HG03025 (cell line): ENCODE results near the gene ZNF536.
"Not testable (repeated sequence)": the region's sequence is repeated elsewhere in the genome, so short reads cannot be mapped to it uniquely, and the experiment has no call there.

Experiments
- ATAC-seq: cut with Tn5 transposase; IDR thresholded peaks from one replicate; pipeline ENCODE4 v1.9.1; 2021; ENCODE audit warnings: mild to moderate bottlenecking, moderate library complexity; ENCODE audit not compliant: unreplicated experiment, low FRiP score

Gene ZNF536

DNA sequence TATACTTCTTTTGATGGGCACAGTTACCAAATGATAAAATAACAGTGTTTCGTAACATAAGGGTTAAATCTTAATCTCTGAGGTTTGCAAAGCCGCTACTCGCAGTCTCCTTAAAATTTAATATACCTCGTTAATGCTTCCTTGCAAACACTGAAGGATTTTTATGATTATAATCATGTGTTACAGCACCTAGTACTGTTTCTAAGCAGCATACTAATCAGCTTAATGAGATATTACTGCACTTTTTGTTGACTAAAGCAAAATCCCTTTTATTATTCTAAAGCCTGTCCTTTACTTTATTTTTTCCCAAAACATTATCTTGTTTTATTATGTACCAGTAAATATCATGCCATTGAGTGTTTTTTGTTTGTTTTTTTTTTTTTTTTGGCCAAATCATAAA is 70.5 kb downstream of the ZNF536 start:
- ATAC-seq, result no peak

DNA sequence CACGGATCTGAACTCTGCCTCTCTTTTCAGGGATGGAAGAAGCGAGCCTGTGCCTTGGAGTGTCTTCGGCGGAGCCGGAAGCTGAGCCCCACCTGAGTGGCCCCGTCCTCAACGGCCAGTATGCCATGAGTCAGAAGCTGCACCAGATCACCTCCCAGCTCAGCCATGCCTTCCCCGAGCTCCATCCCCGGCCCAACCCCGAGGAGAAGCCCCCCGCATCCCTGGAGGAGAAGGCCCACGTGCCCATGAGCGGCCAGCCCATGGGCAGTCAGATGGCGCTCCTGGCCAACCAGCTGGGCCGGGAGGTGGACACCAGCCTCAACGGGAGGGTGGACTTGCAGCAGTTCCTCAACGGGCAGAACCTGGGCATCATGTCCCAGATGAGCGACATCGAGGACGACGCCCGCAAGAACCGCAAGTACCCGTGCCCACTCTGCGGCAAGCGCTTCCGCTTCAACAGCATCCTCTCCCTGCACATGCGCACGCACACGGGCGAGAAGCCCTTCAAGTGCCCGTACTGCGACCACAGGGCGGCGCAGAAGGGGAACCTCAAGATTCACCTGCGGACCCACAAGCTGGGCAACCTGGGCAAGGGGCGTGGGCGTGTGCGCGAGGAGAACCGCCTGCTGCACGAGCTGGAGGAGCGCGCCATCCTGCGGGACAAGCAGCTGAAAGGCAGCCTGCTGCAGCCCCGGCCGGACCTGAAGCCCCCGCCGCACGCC is 71.5 kb downstream of the ZNF536 start:
- ATAC-seq, result no peak

DNA sequence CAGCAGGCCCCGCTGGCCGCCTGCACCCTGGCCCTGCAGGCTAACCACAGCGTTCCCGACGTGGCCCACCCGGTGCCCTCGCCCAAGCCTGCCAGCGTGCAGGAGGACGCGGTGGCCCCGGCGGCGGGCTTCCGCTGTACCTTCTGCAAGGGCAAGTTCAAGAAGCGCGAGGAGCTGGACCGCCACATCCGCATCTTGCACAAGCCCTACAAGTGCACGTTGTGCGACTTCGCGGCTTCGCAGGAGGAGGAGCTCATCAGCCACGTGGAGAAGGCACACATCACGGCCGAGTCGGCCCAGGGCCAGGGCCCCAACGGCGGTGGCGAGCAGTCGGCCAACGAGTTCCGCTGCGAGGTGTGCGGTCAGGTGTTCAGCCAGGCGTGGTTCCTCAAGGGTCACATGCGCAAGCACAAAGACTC is 72.1 kb downstream of the ZNF536 start:
- ATAC-seq, result no peak

DNA sequence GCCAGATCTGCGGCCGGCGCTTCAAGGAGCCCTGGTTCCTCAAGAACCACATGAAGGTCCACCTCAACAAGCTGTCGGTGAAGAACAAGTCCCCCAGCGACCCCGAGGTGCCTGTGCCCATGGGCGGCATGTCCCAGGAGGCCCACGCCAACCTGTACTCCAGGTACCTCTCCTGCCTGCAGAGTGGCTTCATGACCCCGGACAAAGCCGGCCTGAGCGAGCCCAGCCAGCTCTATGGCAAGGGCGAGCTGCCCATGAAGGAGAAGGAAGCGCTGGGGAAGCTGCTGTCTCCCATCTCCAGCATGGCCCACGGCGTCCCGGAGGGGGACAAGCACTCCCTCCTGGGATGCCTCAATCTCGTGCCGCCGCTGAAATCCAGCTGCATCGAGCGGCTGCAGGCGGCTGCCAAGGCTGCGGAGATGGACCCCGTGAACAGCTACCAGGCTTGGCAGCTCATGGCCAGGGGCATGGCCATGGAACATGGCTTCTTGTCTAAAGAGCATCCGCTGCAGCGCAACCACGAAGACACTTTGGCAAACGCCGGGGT is 72.6 kb downstream of the ZNF536 start:
- no peak for ATAC-seq

DNA sequence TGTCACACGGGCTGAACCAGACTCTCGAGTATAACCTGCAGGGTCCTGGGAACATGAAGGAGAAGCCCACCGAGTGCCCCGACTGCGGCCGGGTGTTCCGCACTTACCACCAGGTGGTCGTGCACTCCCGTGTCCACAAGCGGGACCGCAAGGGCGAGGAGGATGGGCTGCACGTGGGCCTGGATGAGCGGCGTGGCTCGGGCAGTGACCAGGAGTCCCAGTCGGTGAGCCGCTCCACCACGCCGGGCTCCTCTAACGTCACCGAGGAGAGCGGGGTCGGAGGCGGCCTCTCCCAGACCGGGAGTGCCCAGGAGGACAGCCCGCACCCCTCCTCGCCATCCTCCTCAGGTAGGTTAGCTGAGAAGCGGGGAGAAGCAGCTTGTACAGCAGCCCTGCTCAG is 73.2 kb downstream of the ZNF536 start:
- ATAC-seq, result no peak

DNA sequence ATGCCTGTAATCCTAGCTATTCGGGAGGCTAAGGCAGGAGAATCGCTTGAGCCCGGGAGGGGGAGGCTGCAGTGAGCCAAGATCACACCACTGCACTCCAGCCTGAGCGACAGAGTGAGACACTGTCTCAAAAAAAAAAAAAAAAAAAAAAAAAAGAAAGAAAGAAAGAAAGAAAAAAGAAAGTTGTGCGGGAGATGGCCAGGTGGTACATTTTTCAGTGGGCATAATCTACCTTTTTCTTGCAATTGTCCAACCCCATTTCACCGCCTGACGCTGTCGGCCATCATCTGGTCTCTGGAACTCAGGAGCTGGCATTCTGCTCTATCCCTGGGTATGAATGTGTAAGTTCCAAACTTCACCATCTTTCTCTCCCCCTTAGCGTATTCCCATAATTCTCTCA is 73.9 kb downstream of the ZNF536 start:
- not testable (repeated sequence) for ATAC-seq

DNA sequence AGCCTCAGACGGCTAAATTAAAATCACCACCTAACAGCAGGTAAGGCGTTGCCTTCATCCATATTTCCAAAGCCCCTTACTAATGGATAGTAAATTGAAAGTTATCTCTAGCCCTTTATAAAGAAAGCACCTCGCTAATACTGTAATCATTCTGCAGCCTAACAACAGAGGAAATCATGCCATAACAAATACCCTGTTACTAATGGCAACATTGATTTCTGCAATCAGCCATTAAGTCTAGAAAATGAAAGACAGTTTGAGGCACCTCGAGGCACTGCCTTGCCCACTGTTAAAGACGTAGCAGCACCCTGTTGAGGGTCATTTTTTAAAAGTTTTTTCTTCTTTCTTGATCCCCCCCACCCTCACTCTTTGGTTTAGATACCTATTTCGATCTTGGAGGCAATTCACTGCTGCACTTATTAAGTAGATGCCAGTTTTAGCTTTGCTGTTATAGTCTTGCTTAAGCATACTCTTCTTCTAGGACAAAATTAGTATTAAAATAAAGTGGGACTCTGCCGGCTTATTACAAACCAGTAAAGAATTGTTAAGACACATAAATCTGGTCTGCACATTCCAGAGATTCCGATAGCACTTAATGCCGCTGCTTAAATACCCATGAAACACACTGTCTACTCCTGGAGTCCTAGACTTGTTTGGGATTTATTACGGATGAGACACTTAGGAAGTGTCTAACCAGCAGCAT is 74.8 kb downstream of the ZNF536 start:
- ATAC-seq, result no peak

DNA sequence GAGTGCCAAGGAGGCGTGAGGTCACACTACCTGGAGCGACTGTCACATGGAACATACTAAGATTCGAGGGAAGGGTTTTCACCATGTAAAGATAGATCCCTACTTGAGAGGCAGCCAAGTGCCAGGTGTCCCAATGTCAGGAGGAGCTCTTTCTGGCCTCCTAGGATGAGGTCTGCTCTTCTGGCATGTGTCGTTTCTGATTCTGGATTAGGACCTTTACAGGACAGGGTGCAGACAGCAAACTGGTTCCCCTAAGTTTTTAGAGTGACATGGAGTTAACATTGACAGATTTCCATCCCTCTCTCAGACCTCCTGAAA is 75.3 kb downstream of the ZNF536 start:
- ATAC-seq, result no peak

DNA sequence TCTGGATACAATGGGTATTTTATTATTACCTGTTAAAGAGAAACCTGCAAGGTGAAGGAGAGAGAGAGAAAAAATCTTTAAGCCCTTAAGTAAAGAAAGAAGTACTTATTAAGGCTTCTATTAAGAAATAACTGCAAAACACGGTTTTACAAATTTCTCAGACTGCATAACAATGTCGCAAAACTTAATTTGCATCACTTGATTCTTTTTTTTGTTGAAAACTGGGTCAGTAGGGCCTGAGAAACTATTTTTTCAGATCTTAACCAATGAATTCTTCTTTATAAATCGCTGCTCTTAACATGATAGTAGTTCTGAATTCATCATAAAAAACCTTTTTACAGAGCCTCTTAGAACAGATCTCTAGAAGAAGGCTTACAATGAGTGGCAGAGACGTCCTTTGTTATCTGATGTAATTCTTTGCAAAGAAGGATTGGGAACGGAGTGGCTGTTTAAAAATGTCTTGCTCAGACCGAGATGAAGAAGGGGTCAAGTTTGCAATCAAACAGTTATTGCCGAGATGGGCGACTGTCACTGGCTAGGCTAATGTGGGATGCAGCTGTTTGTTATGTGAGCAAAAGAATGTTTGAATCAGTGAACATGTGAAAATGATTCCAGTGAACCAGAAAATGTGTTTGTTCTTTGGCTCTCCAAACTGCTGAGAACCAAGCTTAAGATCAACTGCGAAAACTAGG is 76.3 kb downstream of the ZNF536 start:
- no peak for ATAC-seq

DNA sequence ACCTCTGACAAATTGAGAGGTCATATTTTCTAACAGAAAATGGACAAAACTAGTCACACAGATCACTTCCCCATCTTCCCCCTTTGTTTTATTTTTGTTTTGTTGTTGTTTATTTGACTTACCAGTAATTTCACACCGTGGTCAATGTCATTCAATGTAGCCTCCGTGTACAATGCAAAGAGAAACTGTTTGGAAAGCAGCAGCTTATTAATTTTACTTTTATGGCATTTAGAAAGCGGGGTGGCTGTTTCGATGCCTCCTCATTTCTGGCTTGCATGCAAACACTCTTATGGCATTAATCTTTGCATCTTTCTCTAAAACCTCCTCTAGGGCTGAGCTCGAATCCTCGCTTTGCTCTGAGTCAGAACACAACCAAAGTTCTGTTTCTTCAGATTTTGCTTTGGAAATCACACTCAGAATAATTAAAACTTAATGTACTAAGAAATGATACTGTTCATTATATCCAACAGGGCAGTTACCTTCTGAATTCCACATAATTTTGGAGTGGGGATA is 77.0 kb downstream of the ZNF536 start:
- ATAC-seq, result no peak

DNA sequence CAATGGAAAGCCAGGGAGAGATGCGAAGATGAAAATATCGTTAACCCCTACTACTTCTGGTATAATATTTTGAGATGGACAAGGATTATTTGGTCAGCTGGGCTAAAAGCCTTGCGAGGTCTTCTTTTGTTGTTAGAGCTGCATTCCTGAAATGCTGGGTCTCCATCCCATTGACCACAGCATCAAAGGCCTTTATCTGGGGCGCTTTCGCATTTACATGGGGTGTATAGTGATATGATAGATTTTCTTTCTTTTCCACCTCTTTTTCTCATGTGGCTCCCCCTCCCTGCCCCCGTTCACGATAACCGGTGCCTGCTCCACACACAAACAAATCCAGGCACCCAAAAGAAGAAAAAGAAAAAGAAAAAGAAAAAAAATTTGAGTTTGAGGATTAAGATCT is 77.5 kb downstream of the ZNF536 start:
- ATAC-seq, result no peak

DNA sequence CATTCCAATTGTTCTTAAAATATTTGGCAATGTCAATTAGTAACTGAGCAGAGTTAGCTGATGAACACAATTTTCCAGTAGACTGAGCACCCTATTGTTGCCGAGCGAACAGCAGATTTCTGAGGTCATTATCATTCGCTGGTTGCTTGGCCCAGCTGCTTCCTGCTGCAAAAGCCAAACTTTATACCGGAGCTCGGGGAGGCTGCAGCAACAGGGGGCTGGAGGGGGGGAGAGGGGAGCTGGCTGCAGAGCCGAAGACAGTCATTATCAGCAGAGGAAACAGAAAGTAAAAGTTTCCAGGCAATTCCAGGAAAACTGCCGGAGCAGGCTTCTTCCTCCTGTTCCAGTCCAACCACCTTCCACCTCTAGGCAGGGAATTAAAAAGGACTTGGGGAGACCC is 77.9 kb downstream of the ZNF536 start:
- ATAC-seq, result no peak

DNA sequence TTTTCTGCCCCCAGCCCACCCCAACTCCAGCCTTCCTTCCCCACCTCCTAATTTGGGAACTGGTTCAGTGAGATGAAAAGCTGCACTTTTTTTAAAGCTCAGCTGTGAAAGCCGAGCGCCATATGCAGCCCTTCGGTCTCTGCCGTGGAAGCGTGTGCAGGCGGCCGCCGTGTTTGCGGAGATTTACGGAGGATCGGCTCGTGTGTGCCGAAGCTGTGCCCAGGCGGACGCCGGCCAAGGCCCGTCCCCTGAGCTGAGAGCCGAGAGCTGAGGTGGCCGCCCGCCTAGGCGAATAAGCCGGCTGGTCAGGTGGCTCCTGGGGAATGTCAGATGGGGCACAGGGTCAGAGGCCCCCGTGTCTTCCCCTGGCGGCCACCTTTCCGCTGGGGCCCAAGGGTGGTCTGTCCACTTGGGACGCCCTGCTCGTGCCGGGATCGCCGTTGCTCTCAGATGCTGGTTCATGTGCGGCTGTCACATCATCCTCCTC is 78.7 kb downstream of the ZNF536 start:
- no peak for ATAC-seq

DNA sequence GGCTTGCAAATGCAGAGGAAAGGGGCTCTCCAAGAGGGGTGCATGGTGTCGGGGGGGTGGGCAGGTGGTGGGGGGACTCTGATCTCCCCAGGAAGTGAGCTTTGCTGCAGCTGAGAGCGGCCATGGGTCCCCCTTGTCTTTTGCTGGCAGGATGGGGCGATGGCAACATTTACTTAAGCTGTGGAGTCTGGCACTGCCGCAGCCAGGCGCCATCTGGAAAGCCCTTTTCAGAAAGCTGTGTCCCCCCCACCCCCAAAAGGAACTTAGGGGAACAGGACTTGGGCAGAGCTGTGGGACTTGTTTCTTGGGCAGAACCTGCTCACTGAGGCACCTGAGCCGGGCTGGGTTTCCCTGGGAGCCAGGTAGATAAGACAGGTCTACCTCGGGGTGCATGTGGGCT is 80.7 kb downstream of the ZNF536 start:
- no peak for ATAC-seq

DNA sequence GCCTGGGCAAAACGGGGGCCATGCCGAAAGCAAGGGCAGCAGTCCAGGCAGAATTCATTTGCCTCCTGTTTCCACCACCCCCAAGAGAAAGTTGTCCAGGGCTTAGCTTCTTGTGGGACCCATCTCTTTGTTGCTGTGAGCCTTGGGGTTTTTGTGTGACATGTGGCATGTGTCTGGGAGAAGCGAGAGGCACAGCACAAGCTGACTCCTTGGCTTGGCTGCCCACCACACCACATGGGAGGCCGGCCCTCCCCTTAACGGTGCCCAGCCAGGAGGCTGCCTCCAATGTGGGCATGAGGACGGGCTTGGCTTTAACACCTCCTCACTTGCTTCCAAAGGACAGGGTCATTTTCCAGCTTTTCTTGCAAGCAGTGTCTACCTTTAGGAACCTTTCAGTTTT is 81.6 kb downstream of the ZNF536 start:
- no peak for ATAC-seq

DNA sequence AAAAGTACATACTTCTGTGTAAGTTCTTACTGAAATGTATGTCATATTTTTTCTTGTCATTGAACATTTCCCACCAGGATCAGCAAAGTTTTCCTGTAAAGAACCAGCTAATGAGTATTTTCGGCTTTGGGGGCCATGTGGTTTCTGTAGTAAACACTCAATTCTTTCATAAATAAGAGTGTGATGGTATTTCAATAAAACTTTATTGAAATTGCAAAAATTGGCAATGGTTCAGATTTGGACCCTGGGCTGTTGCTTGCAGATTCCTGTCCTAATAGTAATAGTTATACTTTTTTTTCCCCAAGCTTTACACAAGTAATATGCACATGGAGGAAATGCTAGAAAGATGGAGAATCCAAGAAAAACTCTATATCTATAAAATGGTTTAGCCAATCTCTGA is 83.7 kb downstream of the ZNF536 start:
- no peak for ATAC-seq

DNA sequence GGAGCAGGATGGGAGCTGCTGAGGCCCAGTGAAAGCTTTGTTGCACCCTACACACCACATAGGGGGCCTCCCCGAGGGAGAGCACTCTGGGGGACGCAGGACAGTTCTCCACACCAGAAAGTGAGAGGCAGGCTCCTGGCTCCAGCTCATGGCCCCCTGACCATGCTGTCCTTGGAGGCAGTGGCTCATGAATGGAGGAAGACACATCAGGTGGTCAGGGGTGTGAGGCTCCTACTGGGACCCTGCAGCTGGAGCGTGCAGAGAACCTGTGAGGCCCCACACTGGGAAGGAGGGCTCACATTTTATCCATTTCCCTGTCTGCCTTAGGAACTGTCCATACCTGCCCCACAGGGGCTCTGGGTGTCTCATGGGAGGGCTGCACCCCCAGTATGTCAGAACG is 85.3 kb downstream of the ZNF536 start:
- no peak for ATAC-seq

DNA sequence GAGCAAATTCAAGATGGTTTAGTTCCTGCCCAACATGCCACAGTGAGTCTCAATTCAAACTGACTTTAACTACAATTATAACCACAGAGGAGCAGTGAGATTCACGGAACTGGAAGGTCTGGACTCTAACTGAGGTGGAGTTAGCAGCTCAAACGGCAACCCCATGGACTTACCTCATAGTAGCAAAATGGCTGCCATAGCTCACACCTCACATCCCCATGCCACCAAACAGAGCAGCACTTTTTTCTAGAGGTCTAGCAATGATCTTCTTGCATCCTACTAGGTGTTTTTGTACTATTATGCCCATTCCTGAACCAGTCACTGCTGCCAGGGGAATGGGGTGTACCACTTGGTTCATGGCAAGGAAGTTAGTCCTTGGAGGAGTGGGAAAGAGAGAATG is 87.7 kb downstream of the ZNF536 start:
- no peak for ATAC-seq

DNA sequence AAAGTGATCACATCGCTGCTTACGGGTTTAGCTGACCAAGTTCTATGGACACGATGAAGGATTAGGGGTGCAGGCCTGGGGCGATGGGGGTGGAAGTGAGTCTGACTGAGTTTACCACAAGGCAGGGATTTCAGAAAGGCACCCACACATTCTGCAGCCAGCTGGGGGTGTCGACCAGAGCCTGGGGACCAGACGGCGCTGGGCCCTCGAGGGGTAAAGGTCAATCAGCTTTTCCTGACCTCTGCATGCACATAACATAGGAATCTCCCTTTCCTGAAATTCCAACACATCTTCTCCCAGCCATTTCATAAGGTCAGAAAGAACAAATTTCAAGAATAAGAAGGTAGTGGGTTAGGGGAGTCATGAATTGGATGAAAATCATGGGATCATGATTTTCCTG is 92.0 kb downstream of the ZNF536 start:
- ATAC-seq, result no peak

DNA sequence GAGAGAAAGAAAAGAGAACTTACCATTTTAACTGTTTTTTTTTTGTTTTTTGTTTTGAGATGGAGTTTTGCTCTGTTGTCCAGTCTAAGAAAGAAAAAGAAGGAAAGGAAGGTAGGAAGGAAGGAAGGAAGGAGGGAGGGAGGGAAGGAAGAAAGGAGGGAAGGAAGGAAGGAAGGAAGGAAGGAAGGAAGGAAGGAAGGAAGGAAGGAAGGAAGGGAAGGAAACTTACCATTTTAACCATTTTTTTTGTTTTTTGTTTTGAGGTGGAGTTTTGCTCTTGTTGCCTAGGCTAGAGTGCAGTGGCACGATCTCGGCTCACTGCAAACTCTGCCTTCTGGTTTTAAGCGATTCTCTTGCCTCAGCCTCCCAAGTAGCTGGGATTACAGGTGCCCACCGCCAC is 94.4 kb downstream of the ZNF536 start:
- not testable (repeated sequence) for ATAC-seq

DNA sequence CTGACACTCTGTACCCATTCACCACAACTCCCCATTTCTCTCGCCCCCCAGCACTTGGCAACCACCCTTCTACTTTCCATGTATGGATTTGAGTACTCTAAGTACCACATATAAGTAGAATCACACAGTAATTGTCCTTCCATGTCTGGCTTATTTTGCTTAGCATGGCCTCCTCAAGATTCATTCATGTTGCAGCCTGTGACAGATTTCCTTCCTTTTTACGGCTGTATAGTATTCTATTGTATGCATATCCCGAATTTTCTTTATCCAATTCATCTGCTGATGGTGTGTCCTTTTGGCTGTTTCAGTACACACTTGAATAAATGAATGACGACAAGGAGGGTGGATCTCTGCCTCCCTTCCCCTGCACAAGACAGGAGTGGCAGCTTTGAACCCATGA is 95.1 kb downstream of the ZNF536 start:
- no peak for ATAC-seq
